COLO829 (cell line): ENCODE results near the gene CLDN22.

Source experiments
- DNase-seq: peaks from one replicate; pipeline ENCODE4 v3.0.0; 2012; ENCODE audit warnings: low spot score

The CLDN22 gene

GRCh38 chr4:183320211-183321059, at the start of gene CLDN22:
Gene CLDN22, minus strand, starts transcription at chr4:183320276. Its CDS starts 58 bp downstream, at chr4:183320218.
- no peak for DNase-seq

GRCh38 chr4:183369073-183369472, 49.0 kb upstream of the CLDN22 start:
- no peak for DNase-seq

- DNase-seq = no peak
Observed at GRCh38 chr4:183366206-183366835, 46.2 kb upstream of the CLDN22 start.

- no peak for DNase-seq
Observed at GRCh38 chr4:183364025-183364424, 43.9 kb upstream of the CLDN22 start.

GRCh38 chr4:183362916-183363542, 43.0 kb upstream of the CLDN22 start:
- DNase-seq = no peak

- peak; percentile 68 for DNase-seq
Observed at GRCh38 chr4:183362036-183362435, 42.0 kb upstream of the CLDN22 start.

- no peak for DNase-seq
Observed at GRCh38 chr4:183360161-183360919, 40.3 kb upstream of the CLDN22 start.

- DNase-seq = no peak
Observed at GRCh38 chr4:183358215-183358755, 38.2 kb upstream of the CLDN22 start.

- no peak for DNase-seq
Observed at GRCh38 chr4:183356931-183357675, 37.0 kb upstream of the CLDN22 start.

GRCh38 chr4:183356173-183356830, 36.2 kb upstream of the CLDN22 start:
- no peak for DNase-seq

- peak; percentile 99 for DNase-seq
Observed at GRCh38 chr4:183355405-183355804, 35.3 kb upstream of the CLDN22 start.

GRCh38 chr4:183354219-183354618, 34.1 kb upstream of the CLDN22 start:
- DNase-seq = no peak

- DNase-seq = no peak
Observed at GRCh38 chr4:183353557-183353956, 33.5 kb upstream of the CLDN22 start.

- no peak for DNase-seq
Observed at GRCh38 chr4:183352546-183352945, 32.5 kb upstream of the CLDN22 start.

GRCh38 chr4:183350317-183351071, 30.4 kb upstream of the CLDN22 start:
- no peak for DNase-seq

- no peak for DNase-seq
Observed at GRCh38 chr4:183349673-183350072, 29.6 kb upstream of the CLDN22 start.

- DNase-seq = peak; percentile 77
Observed at GRCh38 chr4:183348706-183349659, 28.9 kb upstream of the CLDN22 start.

- DNase-seq = no peak
Observed at GRCh38 chr4:183348136-183348535, 28.1 kb upstream of the CLDN22 start.

GRCh38 chr4:183347566-183347965, 27.5 kb upstream of the CLDN22 start:
- no peak for DNase-seq
